Measurements from ENCODE around the gene GCNT4.

Gene GCNT4

GRCh38 chr5:75018805-75019587 is 33.4 kb downstream of the GCNT4 start:
- no peak for DNase-seq (ENCODE audit: low read depth in 1 of 2, low spot score in 1 of 2)

- DNase-seq (ENCODE audit: low read depth in 1 of 2, low spot score in 1 of 2) = no peak
Observed at GRCh38 chr5:75017971-75018370, 34.4 kb downstream of the GCNT4 start.

GRCh38 chr5:75016896-75017295 is 35.5 kb downstream of the GCNT4 start:
- no peak for DNase-seq (ENCODE audit: low read depth in 1 of 2, low spot score in 1 of 2)

DNA sequence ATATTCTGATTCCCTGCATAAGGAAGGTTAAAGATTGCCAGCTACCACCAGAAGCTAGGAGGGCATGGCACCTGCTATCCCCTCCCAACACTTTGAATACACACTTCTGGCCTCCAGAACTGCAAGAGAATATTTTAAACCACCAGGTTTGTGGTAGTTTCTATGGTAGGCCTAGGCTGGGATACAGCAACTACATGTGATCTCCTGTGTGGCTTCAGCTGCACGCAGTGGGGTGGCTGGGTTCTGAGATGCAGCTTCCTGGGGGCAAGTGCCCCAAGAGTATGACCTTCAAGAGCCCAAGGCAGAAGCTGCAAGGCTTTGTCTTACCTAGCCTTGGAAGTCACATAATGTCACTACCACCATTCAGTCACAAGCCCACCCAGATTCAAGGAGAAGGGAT is 39.6 kb downstream of the GCNT4 start:
- no peak for DNase-seq (ENCODE audit: low read depth in 1 of 2, low spot score in 1 of 2)

GRCh38 chr5:75010838-75011237 is 41.5 kb downstream of the GCNT4 start:
- no peak for DNase-seq (ENCODE audit: low read depth in 1 of 2, low spot score in 1 of 2)

DNA sequence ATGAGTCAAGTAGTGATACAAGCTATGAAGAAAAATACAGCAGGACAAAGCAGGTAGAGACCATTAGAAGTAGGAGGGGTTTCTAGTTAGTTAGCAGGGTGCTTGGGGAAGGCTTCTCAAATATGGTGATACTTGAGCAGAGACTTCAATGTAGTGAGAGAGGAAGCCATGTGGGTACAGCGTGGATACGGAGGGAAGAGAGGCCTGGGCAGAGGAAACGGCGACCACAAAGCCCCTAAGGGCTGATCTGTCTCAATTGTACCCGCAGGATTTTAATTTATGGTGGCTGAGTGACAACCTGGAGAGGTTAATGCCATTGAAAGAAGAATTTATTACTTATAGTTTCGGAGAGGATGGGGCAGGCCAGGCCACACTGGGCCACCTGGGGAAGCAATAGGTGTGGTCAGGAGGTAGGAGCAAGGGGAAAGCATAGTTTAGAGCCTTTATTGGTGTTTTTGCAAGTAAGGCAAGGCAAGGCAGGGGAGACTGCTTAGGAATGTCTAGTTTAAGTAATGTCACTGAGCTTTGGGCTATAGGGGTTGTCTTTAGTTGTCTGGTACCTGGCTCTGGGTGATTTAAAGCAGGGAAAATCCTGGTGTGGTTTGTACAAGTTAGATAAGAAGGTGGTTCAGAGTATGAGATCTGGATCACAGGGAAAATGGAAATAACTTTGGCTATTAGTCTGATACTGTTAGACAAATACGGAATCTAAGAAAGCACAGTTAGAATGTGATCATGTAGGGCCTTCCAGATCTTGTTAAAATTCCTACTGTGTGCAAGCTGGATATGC is 42.6 kb downstream of the GCNT4 start:
- DNase-seq (ENCODE audit: low read depth in 1 of 2, low spot score in 1 of 2) = no peak

- no peak for DNase-seq (ENCODE audit: low read depth in 1 of 2, low spot score in 1 of 2)
Observed at GRCh38 chr5:75006865-75007822, 45.2 kb downstream of the GCNT4 start.

DNA sequence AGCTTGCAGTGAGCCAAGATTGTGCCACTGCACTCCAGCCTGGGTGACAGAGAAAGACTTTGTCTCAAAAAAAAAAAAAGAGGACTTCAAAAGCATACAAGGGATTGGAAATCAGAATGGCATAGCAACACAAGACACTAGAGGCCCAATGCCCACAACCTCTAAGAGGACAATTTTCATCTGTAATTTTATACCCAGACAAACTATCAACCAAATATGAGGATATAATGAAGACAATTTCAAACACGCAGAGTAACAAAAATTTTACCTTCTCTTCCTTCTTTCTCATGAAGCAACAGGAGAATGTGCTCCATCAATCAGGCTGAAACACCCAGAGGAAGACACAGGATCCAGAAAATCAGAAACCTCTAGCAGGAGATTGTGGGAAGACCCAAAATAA is 46.8 kb downstream of the GCNT4 start:
- DNase-seq (ENCODE audit: low read depth in 1 of 2, low spot score in 1 of 2) = no peak

Data from activated T-helper 1 cell treated with anti-CD3 and anti-CD28 coated beads, Interleukin-2, amount 50 U/mL, for 16 hours (primary cell).